ENCODE measurements around the gene TLNRD1.

DNA sequence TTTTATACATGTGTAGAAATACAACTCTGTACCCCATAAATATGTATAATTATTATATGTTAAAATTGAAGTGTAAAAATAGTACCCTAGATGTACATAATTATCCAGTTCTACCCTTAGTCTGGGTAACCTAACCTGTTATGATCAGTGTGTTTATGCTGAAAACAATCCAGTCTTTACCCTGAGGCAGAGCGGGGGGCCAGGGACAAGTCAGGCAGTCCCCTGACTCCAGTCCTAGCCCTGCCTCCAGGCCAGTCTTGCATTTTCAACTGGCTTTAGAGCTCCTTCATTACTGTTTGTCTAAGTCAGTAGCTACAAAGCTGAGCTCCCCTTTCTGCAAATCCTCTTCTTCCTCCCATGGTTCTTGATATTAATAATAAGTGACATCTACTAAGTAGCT lies 14.2 kb upstream of the TLNRD1 start:
- TF ChIP-seq GATA2 (IDR thresholded peaks at IDR 0.05; ENCODE audit: low read depth, low read length): no peak
- TF ChIP-seq GATA3 (IDR thresholded peaks at IDR 0.05; ENCODE audit: low read depth, low read length): no peak

Measured in SH-SY5Y (cell line).